SJSA1 (cell line): ENCODE results near the gene COL2A1. TPM values are rescaled to one million over a fixed set of nuclear protein-coding genes. Genes with fewer than 3 reads are reported as not detected.

Source experiments
- DNase-seq, 2 experiments: peaks; one replicate each; pipeline ENCODE4 v3.0.0-alpha.2; 2015 to 2020; ENCODE audit warnings: low spot score in 2 of 2, low read depth in 1 of 2
- H3K27ac ChIP-seq: fragments of 250-450 bp; sonication (Bioruptor Pico); 2 replicates; pipeline ENCODE4 v1.5.1; 2020; ENCODE audit warnings: mild to moderate bottlenecking, moderate library complexity
- H3K27me3 ChIP-seq: fragments of 250-450 bp; sonication (Bioruptor Pico); replicated peaks from 2 replicates; pipeline ENCODE4 v1.5.1; 2020; ENCODE audit warnings: mild to moderate bottlenecking, moderate library complexity
- H3K36me3 ChIP-seq: fragments of 250-450 bp; sonication (Bioruptor Pico); 2 replicates; pipeline ENCODE4 v1.5.1; 2020; ENCODE audit warnings: mild to moderate bottlenecking
- H3K4me1 ChIP-seq: fragments of 250-450 bp; sonication (Bioruptor Pico); replicated peaks from 2 replicates; pipeline ENCODE4 v1.6.1; 2021; ENCODE audit warnings: mild to moderate bottlenecking
- H3K4me3 ChIP-seq: fragments of 250-450 bp; sonication (Bioruptor Pico); 2 replicates; pipeline ENCODE4 v1.5.1; 2020; ENCODE audit warnings: mild to moderate bottlenecking
- H3K9me3 ChIP-seq: fragments of 250-450 bp; sonication (Bioruptor Pico); replicated peaks from 2 replicates; pipeline ENCODE4 v1.5.1; 2020; ENCODE audit warnings: mild to moderate bottlenecking
- total RNA-seq: library from RNA; depleted of rRNA; stranded (reverse); fragments of >200 nt; shearing (Covaris generic); gene quantifications from 2 replicates; pipeline ENCODE4 v1.2.3, GENCODE V29; 2014

Gene COL2A1
- total RNA-seq, 1 experiment from 2014 or later = not detected

DNA sequence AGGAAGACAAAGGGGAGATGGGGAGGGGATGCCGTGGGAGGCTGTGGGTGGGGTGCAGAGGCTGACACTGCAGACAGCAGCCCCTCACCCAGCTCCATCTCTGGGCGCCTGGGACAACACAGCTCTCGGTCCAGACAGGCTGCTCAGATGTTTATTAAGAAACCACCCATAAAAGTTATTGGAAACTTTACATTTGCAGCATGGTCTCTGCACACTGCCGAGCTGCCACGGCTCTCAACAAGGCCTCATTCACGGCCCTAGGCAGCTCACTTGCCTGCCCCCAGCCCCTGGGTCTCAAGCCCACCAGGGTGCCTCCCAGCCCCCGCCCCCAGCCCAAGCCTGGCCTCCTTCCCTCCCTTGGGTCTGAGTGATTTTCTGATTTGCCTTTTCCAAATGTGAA lies 21.0 kb upstream of the COL2A1 start:
- no peak overlapping the region for H3K4me3 ChIP-seq

DNA sequence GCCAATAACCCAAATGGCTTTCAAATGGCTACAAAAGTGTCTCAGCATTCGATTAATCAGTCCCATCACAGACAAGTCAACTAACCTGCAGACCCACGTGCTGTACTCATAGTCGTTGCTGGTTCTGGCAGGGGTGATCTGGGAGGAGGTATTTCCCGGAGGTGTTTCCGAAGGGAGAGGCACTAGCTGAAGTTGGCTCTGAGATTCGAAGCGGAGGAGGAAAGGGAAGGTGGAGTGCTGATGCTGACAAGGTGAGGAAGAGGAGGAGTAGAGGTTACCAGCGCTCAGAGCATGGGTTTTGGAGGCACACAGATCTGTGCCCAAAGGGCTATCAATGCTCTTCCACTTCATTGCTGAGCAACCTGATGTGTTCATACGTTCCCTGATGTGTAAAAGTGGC lies 20.5 kb upstream of the COL2A1 start:
- no peaks in the 10 kb centered on the region for H3K4me1 ChIP-seq
- no peak overlapping the region for H3K4me3 ChIP-seq
- H3K27ac ChIP-seq = no peak overlapping the region
- peak; percentile 74 to 91 for DNase-seq
- no peaks in the 10 kb centered on the region for H3K36me3 ChIP-seq
- H3K27me3 ChIP-seq = peaks cover 98% of the 10 kb centered on the region
- H3K9me3 ChIP-seq = peaks cover 11% of the 10 kb centered on the region; the same call in 1 of the 2 replicates

More for the DNA sequence above, 21.0 kb upstream of the COL2A1 start:
- Histone ChIP-seq H3K9me3 (peaks cover 11% of the 10 kb centered on the region; the same call in 1 of the 2 replicates), H3K36me3 (no peaks in the 10 kb centered on the region), H3K27ac (no peak overlapping the region), H3K4me1 (no peaks in the 10 kb centered on the region), H3K27me3 (peaks cover 100% of the 10 kb centered on the region)
- peak in 1 of 2 experiments; percentile 93 for DNase-seq

DNA sequence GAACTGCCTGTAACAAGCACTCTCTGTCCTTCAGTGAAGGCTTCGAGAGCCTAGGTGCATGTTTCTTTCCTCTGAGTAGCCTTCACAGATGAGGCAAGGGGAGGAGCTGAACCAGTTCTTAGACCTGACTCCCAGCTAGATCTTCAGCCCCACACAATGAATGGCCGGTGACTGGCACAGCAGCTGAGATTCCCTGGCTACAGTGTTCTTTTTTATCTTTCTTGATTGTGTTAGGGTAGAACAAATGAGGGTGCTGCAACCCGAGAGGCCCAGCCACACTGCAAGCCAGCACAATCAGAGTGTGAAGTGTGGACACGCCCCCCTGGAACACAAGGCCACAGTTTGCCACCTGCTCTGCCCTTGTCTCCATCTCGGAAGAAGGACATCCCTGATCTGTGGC lies 19.1 kb upstream of the COL2A1 start:
- Histone ChIP-seq H3K27me3 (peaks cover 98% of the 10 kb centered on the region), H3K36me3 (no peaks in the 10 kb centered on the region), H3K4me1 (no peaks in the 10 kb centered on the region), H3K9me3 (peaks cover 11% of the 10 kb centered on the region; the same call in 1 of the 2 replicates), H3K27ac (no peak overlapping the region), H3K4me3 (no peak overlapping the region)
- DNase-seq = peak; percentile 72 to 92

DNA sequence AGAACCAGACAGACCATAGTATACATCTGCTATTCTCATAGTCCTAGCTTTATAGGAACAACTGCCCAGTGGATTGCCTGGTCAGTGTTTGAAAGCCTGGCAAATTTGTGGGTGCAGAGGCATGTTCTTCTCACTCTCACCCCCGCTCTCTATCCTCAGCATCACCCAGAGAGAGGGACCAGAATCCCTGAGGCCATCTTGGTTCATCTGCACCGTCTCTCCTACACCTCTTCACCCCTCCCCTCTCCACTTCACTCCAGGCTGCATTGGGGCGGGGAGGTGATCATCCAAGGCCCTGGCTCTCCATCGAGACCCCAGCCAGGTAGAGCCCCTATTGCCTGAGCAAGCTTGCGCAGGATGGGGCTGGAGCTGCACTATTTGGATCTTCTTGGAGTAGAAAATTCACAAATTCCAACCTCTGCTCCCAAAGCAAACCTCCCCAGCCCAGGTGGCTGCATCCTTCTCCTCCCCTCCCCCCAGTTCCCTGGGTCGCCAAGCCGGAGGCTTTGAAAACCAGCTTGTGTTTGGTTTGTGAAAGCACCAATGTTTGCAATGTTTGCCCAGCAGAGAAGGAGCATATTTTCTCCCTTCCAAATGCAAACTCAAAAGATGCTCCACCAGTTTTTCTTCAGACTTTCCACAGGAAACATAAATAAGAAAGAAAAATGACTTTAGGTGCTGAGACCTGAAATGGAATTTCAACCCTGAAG lies 18.6 kb upstream of the COL2A1 start:
- Histone ChIP-seq H3K9me3 (peaks cover 11% of the 10 kb centered on the region; the same call in 1 of the 2 replicates), H3K36me3 (no peaks in the 10 kb centered on the region), H3K4me3 (no peak overlapping the region), H3K27me3 (peaks cover 98% of the 10 kb centered on the region), H3K4me1 (no peaks in the 10 kb centered on the region), H3K27ac (no peak overlapping the region)
- peak in 1 of 2 experiments; percentile 92 for DNase-seq

DNA sequence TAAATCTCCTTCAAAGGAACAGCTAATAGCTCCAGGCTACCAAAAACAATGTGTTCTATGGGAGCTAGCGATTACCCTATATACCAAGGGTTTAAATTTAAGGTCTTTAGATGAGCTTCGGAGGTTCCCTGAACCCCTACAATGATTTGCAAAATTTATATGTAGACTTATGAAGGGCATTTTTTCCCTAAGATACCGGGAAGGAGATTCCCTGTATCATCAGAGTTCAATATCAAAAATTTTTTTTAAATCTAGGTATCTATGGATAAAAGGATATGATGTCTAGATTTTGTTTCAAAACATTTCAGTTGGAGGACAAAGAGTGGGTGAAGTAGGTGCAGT lies 17.9 kb upstream of the COL2A1 start:
- Histone ChIP-seq H3K4me1 (no peaks in the 10 kb centered on the region), H3K9me3 (peaks cover 11% of the 10 kb centered on the region; the same call in 1 of the 2 replicates), H3K4me3 (no peak overlapping the region), H3K27me3 (peaks cover 98% of the 10 kb centered on the region), H3K27ac (no peak overlapping the region), H3K36me3 (no peaks in the 10 kb centered on the region)
- DNase-seq = no peak

DNA sequence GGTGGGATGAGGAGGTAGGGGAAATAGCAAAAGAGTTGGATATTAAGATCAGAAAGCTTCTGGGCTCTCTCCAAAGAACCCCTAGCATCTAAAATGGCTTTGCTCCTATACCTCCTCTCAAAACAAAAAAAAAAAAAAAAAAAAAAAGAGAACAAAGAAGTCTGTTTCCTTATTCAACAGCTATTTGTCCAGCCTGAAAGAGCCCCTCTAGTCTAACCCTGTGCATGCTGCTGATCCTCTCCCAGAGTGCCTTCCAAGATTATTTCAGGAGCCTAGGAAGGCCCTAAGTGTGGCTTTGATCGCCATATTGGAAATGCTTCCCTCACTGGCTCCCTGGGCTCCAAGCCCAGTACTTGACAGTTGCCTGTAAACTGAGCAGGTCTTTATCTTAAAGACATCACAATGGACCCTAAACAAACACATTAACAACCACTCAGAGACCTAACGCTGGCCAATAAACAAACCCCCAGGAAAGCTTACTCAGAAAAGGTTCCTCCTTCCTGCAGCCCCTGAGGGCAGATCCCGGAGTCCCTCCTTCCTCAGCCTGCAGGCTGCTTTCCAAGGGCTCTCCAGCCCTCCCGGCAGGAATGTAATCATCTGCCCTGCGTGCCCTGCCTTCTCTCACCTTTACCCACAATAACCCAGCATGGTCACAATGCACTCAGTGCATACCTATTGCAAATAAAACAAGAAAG lies 17.4 kb upstream of the COL2A1 start:
- Histone ChIP-seq H3K27me3 (peaks cover 98% of the 10 kb centered on the region), H3K4me3 (no peak overlapping the region), H3K27ac (no peak overlapping the region), H3K36me3 (no peaks in the 10 kb centered on the region), H3K9me3 (peaks cover 9% of the 10 kb centered on the region; the same call in 1 of the 2 replicates), H3K4me1 (no peaks in the 10 kb centered on the region)
- DNase-seq = peak; percentile 86 to 92

DNA sequence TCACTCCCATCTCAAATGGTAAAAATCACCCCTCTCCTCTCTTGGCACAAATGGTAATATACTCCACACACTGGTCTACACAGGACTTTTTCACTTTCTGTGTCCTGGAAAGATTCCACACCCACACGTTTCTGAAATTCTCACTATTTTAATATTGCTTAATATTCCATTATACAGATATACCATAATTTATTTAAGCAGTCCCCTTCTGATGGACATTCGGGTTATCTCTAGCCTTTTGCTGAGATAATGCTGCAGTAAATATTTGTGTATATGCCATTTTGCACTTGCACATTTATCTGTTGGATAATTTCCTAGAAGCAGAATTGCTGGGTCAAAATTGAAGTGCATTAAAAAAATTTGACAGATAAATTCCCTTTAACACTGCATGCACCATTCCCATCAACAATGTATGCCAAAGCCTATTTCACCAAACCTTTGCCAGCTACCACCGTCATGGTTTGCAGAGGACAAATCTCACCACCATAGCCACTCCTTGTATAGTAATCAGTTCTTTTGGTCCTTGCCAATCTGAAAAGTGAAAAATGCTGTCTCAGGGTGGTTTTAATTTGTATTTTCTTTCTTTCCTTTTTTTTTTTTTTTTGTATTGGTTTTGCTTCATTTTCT lies 15.5 kb upstream of the COL2A1 start:
- Histone ChIP-seq H3K27ac (no peak overlapping the region), H3K27me3 (peaks cover 98% of the 10 kb centered on the region), H3K36me3 (no peaks in the 10 kb centered on the region), H3K4me3 (no peak overlapping the region), H3K4me1 (no peaks in the 10 kb centered on the region), H3K9me3 (peaks cover 12% of the 10 kb centered on the region; the same call in 1 of the 2 replicates)
- DNase-seq = peak; percentile 68 to 75

DNA sequence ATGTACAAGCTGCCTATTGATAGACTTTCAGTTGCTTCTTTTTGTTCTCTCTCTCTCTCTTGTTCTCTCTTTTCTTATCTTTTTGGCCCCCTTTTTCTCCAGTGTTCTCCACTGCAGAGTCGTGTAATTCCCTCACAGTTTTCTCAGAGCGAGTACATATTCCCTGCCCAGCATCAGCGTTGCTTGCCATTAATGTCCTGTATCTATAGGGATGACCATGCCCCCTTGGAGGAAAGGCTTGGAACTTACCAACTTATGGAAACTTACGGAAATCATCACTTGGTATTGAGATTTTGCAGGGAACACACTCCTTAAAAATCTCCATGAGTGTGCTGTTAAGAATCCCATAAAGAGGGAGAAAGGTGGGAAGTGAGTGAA lies 14.3 kb upstream of the COL2A1 start:
- peak in 1 of 2 experiments; percentile 81 for DNase-seq
- H3K27me3 ChIP-seq = peaks cover 98% of the 10 kb centered on the region
- no peaks in the 10 kb centered on the region for H3K36me3 ChIP-seq
- no peaks in the 10 kb centered on the region for H3K4me1 ChIP-seq
- H3K9me3 ChIP-seq = peaks cover 15% of the 10 kb centered on the region
- H3K27ac ChIP-seq = no peak overlapping the region
- no peak overlapping the region for H3K4me3 ChIP-seq

DNA sequence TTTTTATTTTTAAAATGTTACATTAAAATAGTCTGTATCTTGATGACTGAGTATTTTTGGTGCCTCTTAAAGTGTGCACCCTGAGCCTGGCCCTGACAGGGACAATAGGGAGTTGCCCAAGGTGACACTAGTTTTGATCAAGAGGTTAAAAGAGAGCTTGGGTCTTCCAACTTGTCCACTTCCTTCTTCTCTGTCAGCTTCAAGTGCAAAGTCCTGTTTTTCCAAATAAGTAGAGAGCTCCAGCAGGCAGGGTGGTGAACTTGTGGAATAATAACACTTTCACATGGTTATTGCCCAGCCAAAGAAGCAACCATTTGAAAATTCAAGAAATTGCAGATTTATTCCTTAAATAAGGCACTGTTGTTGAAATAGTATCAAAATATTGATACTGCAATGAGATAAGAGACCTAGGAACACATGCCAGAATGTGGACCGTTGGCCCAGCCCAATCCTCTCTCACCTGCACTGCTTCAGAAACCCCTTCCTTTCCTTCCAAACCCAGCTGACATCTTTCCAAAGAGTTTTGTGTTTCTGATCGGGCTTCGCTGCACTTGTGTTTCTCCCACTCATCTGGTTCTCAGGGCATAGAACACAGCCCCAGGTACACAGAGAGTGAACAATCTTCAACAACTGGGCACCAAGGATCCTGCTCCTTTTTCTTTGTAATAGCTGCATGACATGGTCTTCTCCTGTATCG lies 13.8 kb upstream of the COL2A1 start:
- peaks cover 98% of the 10 kb centered on the region for H3K27me3 ChIP-seq
- H3K36me3 ChIP-seq = no peaks in the 10 kb centered on the region

DNA sequence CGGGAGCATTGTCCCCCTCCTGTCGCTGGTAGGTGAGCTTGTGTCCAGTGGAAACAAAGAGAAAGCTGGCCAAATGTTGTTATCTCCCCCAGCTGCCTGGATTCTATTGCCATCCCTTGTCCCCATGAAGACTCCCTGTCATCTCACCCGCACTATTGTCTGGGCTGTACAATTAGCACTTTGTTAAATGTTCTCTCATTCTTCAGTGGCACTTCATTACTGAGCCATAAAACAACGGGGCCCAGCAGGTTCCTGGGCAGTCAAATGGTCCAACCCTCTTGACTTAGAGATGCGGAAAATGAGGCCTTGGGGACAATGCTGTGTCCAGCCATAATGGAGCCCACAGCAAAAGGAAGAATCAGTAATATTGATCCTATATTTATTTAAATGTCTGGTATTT lies 13.2 kb upstream of the COL2A1 start:
- no peak overlapping the region for H3K4me3 ChIP-seq
- peaks cover 16% of the 10 kb centered on the region for H3K9me3 ChIP-seq
- no peak overlapping the region for H3K27ac ChIP-seq
- H3K4me1 ChIP-seq = no peaks in the 10 kb centered on the region
- H3K27me3 ChIP-seq = peaks cover 98% of the 10 kb centered on the region
- no peak for DNase-seq
- no peaks in the 10 kb centered on the region for H3K36me3 ChIP-seq

More for the DNA sequence above, 13.8 kb upstream of the COL2A1 start:
- Histone ChIP-seq H3K27ac (no peak overlapping the region), H3K4me3 (no peak overlapping the region), H3K9me3 (peaks cover 16% of the 10 kb centered on the region), H3K4me1 (no peaks in the 10 kb centered on the region)
- peak; percentile 71 to 84 for DNase-seq

DNA sequence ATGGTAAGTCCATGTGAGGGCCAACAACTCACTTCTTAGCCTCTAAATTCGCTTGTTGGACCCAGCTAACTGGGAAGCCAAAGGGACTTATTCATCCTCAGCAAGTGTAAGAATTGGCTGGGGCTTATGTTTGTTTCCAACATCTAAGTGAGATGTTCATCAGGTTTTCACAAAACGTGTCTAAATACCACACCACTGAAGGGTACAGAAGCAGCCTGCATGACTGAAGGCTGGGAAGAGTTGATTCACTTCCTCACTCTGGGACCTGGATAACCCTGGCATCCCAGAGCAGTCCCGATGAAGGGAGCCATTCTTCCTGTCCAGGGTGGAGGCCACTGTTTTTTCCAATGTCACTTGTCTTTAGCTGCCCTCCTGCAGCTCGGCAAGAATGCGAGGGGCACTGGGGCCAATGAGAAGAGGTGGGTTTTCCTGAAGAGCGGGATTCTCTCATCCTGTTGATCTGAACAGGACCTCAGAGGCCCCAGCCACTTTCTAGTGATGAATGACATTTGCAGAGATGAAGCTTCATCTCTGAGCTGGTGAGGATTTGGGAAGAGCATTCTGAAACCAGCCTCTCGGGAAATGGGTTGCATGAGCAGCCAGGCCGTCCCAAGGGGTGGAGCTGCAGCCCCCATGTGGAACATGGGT lies 12.2 kb upstream of the COL2A1 start:
- H3K4me1 ChIP-seq = no peaks in the 10 kb centered on the region
- H3K36me3 ChIP-seq = no peaks in the 10 kb centered on the region
- H3K9me3 ChIP-seq = peaks cover 16% of the 10 kb centered on the region
- no peak overlapping the region for H3K27ac ChIP-seq
- DNase-seq = peak; percentile 76 to 90
- H3K4me3 ChIP-seq = no peak overlapping the region
- peaks cover 98% of the 10 kb centered on the region for H3K27me3 ChIP-seq

DNA sequence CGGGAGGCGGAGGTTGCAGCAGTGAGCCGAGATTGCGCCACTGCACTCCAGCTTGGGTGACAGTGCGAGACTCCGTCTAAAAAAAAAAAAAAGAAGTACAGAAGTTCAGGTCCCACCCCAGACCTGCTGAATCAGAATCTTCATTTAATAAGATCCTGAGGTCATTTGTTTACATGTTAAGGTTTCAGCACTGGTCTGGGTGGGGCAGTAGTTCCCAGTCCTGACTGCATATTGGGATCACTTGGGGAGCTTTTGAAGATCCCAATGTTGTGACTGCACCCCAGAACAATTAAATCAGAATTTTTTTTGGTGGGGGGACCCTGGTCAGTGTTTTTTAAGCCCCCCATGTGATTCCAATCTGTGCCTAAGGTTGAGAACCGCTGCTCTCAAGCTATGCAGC lies 11.7 kb upstream of the COL2A1 start:
- Histone ChIP-seq H3K4me3 (no peak overlapping the region), H3K9me3 (peaks cover 14% of the 10 kb centered on the region), H3K36me3 (no peaks in the 10 kb centered on the region), H3K4me1 (no peaks in the 10 kb centered on the region), H3K27me3 (peaks cover 98% of the 10 kb centered on the region), H3K27ac (no peak overlapping the region)
- DNase-seq = peak; percentile 75 to 85

DNA sequence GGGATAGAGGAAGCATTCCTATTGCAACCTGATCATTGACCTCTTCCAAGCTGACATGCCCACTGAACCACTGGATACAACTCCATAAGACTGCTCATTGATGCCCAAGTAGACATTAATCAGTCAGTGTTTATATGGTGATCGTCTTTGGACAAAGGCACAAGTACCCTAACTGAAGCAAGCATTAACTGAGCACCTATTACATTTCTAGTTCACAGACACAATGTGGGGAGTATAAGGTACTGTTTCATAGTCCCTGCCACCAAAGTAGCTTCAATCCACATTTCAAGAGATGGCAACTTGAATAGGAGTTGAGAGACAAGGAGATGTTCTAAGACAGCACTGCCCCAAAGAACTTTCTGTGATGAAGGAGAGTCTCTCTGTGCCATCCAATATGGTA lies 10.9 kb upstream of the COL2A1 start:
- H3K36me3 ChIP-seq = no peaks in the 10 kb centered on the region
- no peaks in the 10 kb centered on the region for H3K4me1 ChIP-seq
- peaks cover 99% of the 10 kb centered on the region for H3K27me3 ChIP-seq
- no peak overlapping the region for H3K4me3 ChIP-seq
- DNase-seq = no peak
- no peak overlapping the region for H3K27ac ChIP-seq
- H3K9me3 ChIP-seq = peaks cover 13% of the 10 kb centered on the region
